EH (cell line): ENCODE results near the gene CCP110.

Experiments
- DNase-seq: peaks from one replicate; pipeline ENCODE4 v3.0.0-alpha.2; 2015; ENCODE audit warnings: low read depth

Gene CCP110

GRCh38 chr16:19523559-19524355 lies at the start of gene CCP110:
Gene CCP110, plus strand, starts transcription at chr16:19523942. Its CDS starts 3,940 bp downstream, at chr16:19527882.
- DNase-seq: peak; percentile 96

GRCh38 chr16:19474617-19475016 lies 49.1 kb upstream of the CCP110 start:
- no peak for DNase-seq

- DNase-seq: no peak
These were observed 45.2 kb upstream of the CCP110 start for GRCh38 chr16:19478505-19478904.

- no peak for DNase-seq
These were observed 44.4 kb upstream of the CCP110 start for GRCh38 chr16:19479302-19479721.

GRCh38 chr16:19481296-19481695 lies 42.4 kb upstream of the CCP110 start:
- DNase-seq: peak; percentile 13

GRCh38 chr16:19481769-19482168 lies 42.0 kb upstream of the CCP110 start:
- DNase-seq: no peak

- DNase-seq: no peak
These were observed 41.5 kb upstream of the CCP110 start for GRCh38 chr16:19482291-19482690.

GRCh38 chr16:19484096-19484495 lies 39.6 kb upstream of the CCP110 start:
- DNase-seq: no peak

GRCh38 chr16:19485611-19486010 lies 38.1 kb upstream of the CCP110 start:
- DNase-seq: no peak

GRCh38 chr16:19486051-19486450 lies 37.7 kb upstream of the CCP110 start:
- DNase-seq: no peak

- DNase-seq: no peak
These were observed 36.9 kb upstream of the CCP110 start for GRCh38 chr16:19486750-19487325.

GRCh38 chr16:19488213-19488640 lies 35.5 kb upstream of the CCP110 start:
- no peak for DNase-seq

- no peak for DNase-seq
These were observed 33.1 kb upstream of the CCP110 start for GRCh38 chr16:19490619-19491018.

GRCh38 chr16:19497176-19497575 lies 26.6 kb upstream of the CCP110 start:
- DNase-seq: no peak

- DNase-seq: no peak
These were observed 24.7 kb upstream of the CCP110 start for GRCh38 chr16:19499006-19499405.

GRCh38 chr16:19499481-19499880 lies 24.3 kb upstream of the CCP110 start:
- DNase-seq: no peak

GRCh38 chr16:19502395-19503131 lies 21.2 kb upstream of the CCP110 start:
- DNase-seq: peak; percentile 74

- DNase-seq: no peak
These were observed 20.2 kb upstream of the CCP110 start for GRCh38 chr16:19503461-19504075.

- peak; percentile 36 for DNase-seq
These were observed 18.0 kb upstream of the CCP110 start for GRCh38 chr16:19505600-19506303.

GRCh38 chr16:19506965-19507364 lies 16.8 kb upstream of the CCP110 start:
- no peak for DNase-seq

- DNase-seq: no peak
These were observed 15.9 kb upstream of the CCP110 start for GRCh38 chr16:19507867-19508266.

GRCh38 chr16:19512297-19512696 lies 11.4 kb upstream of the CCP110 start:
- DNase-seq: no peak
